Naive thymus-derived CD4-positive, alpha-beta T cell (primary cell): Measurements from ENCODE around the gene TMEM263. TPM values are rescaled to one million over a fixed set of nuclear protein-coding genes. Genes with fewer than 3 reads are reported as not detected.
A peak's percentile ranks its signal among the peaks of the same experiment; 100 is the strongest.

Experiments used
- ATAC-seq: fragments of 150-1000 bp; cut with Tn5 transposase; 2 replicates; pipeline ENCODE4 v1.10.0; 2021; ENCODE audit warnings: mild to moderate bottlenecking, moderate library complexity
- CTCF ChIA-PET: fragments of 350-600 bp; sonication (Branson Sonifier 250); formaldehyde crosslinking; loops from one replicate; lab custom pipeline; 2021; ENCODE audit warnings: antibody characterized with exemption; lab: Charles Lee
- POLR2A ChIA-PET: fragments of 350-600 bp; sonication (Branson Sonifier 250); formaldehyde crosslinking; loops from one replicate; lab custom pipeline; 2021; ENCODE audit warnings: antibody characterized with exemption, inconsistent platforms; lab: Charles Lee
- DNase-seq, 9 donors: peaks; one replicate each; pipeline versions ENCODE4 v3.0.0 to v3.0.0-alpha.2; 2020 to 2022; ENCODE audit warnings: mixed read lengths in 1 of 9
- H3K27ac ChIP-seq: one replicate; pipeline ENCODE4 v1.7.0; 2013; ENCODE audit warnings: mild to moderate bottlenecking, low read depth, low read length, moderate library complexity
- H3K27me3 ChIP-seq, 2 donors: one replicate each; pipeline ENCODE4 v1.7.0; 2013; ENCODE audit warnings: low read length in 2 of 2, mild to moderate bottlenecking in 2 of 2, moderate library complexity in 2 of 2; ENCODE audit not compliant: control insufficient read depth in 2 of 2, insufficient read depth in 2 of 2
- H3K36me3 ChIP-seq, 3 experiments: 1 replicate in 2 of 3; 2 replicates in 1 of 3; pipeline ENCODE4 v1.7.0; 2013; ENCODE audit warnings: low read length in 3 of 3, mild to moderate bottlenecking in 3 of 3, moderate library complexity in 1 of 3; ENCODE audit not compliant: insufficient read depth in 3 of 3, control insufficient read depth in 2 of 3
- H3K4me1 ChIP-seq, 2 donors: one replicate each; pipeline ENCODE4 v1.7.0; 2013; ENCODE audit warnings: low read length in 2 of 2, mild to moderate bottlenecking in 2 of 2, moderate library complexity in 1 of 2; ENCODE audit not compliant: control insufficient read depth in 2 of 2, insufficient read depth in 2 of 2
- H3K4me3 ChIP-seq: 2 replicates; pipeline ENCODE4 v1.7.0; 2013; ENCODE audit warnings: mild to moderate bottlenecking, low read length
- H3K9me3 ChIP-seq, 3 experiments: 1 replicate in 2 of 3; 2 replicates in 1 of 3; pipeline ENCODE4 v1.7.0; 2013; ENCODE audit warnings: low read length in 3 of 3; ENCODE audit not compliant: control insufficient read depth in 2 of 3
- H3K27ac Mint-ChIP-seq, 9 donors: one replicate each; pipeline ENCODE4 v1.8.0; 2020 to 2022; ENCODE audit warnings: mixed read lengths in 9 of 9, mild to moderate bottlenecking in 8 of 9, moderate library complexity in 5 of 9, inconsistent platforms in 2 of 9
- H3K27me3 Mint-ChIP-seq, 5 donors: one replicate each; pipeline ENCODE4 v1.8.0; 2021 to 2022; ENCODE audit warnings: mixed read lengths in 5 of 5, mild to moderate bottlenecking in 1 of 5
- H3K36me3 Mint-ChIP-seq, 5 donors: one replicate each; pipeline ENCODE4 v1.8.0; 2020 to 2022; ENCODE audit warnings: mixed read lengths in 5 of 5, mild to moderate bottlenecking in 3 of 5, inconsistent platforms in 1 of 5
- H3K4me1 Mint-ChIP-seq, 7 donors: one replicate each; pipeline ENCODE4 v1.8.0; 2020 to 2022; ENCODE audit warnings: mixed read lengths in 7 of 7, mild to moderate bottlenecking in 3 of 7, inconsistent platforms in 1 of 7
- H3K4me3 Mint-ChIP-seq, 10 donors: one replicate each; pipeline ENCODE4 v1.8.0; 2020 to 2022; ENCODE audit warnings: mild to moderate bottlenecking in 10 of 10, mixed read lengths in 10 of 10, moderate library complexity in 6 of 10, inconsistent platforms in 2 of 10
- H3K9me3 Mint-ChIP-seq, 11 donors: one replicate each; pipeline ENCODE4 v1.8.0; 2020 to 2022; ENCODE audit warnings: mixed read lengths in 11 of 11, mild to moderate bottlenecking in 4 of 11, inconsistent platforms in 1 of 11, moderate library complexity in 1 of 11
- intact Hi-C, 2 donors: fragments of 100-400 bp; cut with micrococcal nuclease; formaldehyde crosslinking; loops; one replicate each; pipeline ENCODE4 v1.15.1; 2023
- polyA plus RNA-seq, 2 donors: library from polyadenylated mRNA; unstranded; fragments of 300-500 nt; fragmentation: Illumina TruSeq; gene quantifications; one replicate each; pipeline ENCODE4 v1.2.3, GENCODE V29; 2021
- total RNA-seq, 6 experiments: library from RNA in 5 of 6; stranded (reverse) in 5 of 6; gene quantifications; 1 replicate in 5 of 6; 2 replicates in 1 of 6; pipeline ENCODE4 v1.2.3 and lab custom pipeline; 2021 to 2026

The TMEM263 gene
- total and polyA plus RNA-seq, 7 experiments from 2014 or later: 20.0 to 47.8 (median 40.0) TPM

- Histone ChIP-seq H3K9me3 (no peaks in the 10 kb centered on the region), H3K27ac (no peak overlapping the region), H3K27me3 (no peaks in the 10 kb centered on the region), H3K36me3 (no peaks in the 10 kb centered on the region), H3K4me3 (no peak overlapping the region), H3K4me1 (peaks cover 3 to 6% of the 10 kb centered on the region in 2 donors)
- Mint-ChIP-seq H3K36me3 (peaks cover 0 to 3% (median 0%) of the 10 kb centered on the region in 5 donors), H3K4me3 (no peak overlapping the region), H3K9me3 (peaks cover 0 to 2% (median 0%) of the 10 kb centered on the region in 11 donors), H3K27ac (no peak overlapping the region), H3K4me1 (peaks cover 13 to 38% (median 20%) of the 10 kb centered on the region in 7 donors), H3K27me3 (peaks cover 4 to 32% (median 13%) of the 10 kb centered on the region in 5 donors)
- POLR2A ChIA-PET: no interaction called here
- DNase-seq (no peak), ATAC-seq (no peak)
- intact Hi-C loops: no loop called here
- CTCF ChIA-PET: no interaction called here
Measured at GRCh38 chr12:106911581-106911980, 44.1 kb upstream of the TMEM263 start.

GRCh38 chr12:106913456-106913855 lies 42.3 kb upstream of the TMEM263 start:
- no peak overlapping the region for H3K27ac ChIP-seq
- H3K4me3 ChIP-seq: no peak overlapping the region
- ChIA-PET CTCF (no interaction called here), POLR2A (no interaction called here)
- H3K27ac Mint-ChIP-seq: peak overlapping the region in 1 of 9 donors; percentile 33
- H3K4me3 Mint-ChIP-seq: no peak overlapping the region
- H3K27me3 ChIP-seq: no peaks in the 10 kb centered on the region
- H3K36me3 Mint-ChIP-seq: no peaks in the 10 kb centered on the region
- H3K27me3 Mint-ChIP-seq: peaks cover 0 to 26% (median 5%) of the 10 kb centered on the region in 5 donors
- peaks cover 3 to 6% of the 10 kb centered on the region in 2 donors for H3K4me1 ChIP-seq
- peaks cover 11 to 31% (median 20%) of the 10 kb centered on the region in 7 donors for H3K4me1 Mint-ChIP-seq
- ATAC-seq: no peak
- H3K9me3 Mint-ChIP-seq: peaks cover 0 to 2% (median 0%) of the 10 kb centered on the region in 11 donors
- no peaks in the 10 kb centered on the region for H3K9me3 ChIP-seq
- H3K36me3 ChIP-seq: no peaks in the 10 kb centered on the region
- intact Hi-C loops: no loop called here
- DNase-seq: no peak

- H3K9me3 Mint-ChIP-seq: peaks cover 0 to 2% (median 0%) of the 10 kb centered on the region in 11 donors
- H3K4me3 ChIP-seq: no peak overlapping the region
- intact Hi-C loops: loop anchor here in 1 of 2 donors (5.0 kb wide), 1 partner anchor 73 kb away; no protein-coding TSS in a partner anchor
- no peak for ATAC-seq
- no peak overlapping the region for H3K27ac ChIP-seq
- H3K4me1 Mint-ChIP-seq: peaks cover 11 to 36% (median 21%) of the 10 kb centered on the region in 7 donors
- peaks cover 3 to 6% of the 10 kb centered on the region in 2 donors for H3K4me1 ChIP-seq
- peak in 4 of 9 donors; percentile 8 to 26 (median 15) for DNase-seq
- peak overlapping the region in 6 of 9 donors; percentile 2 to 90 (median 44) for H3K27ac Mint-ChIP-seq
- no peaks in the 10 kb centered on the region for H3K36me3 Mint-ChIP-seq
- no peaks in the 10 kb centered on the region for H3K27me3 ChIP-seq
- H3K4me3 Mint-ChIP-seq: peak overlapping the region in 2 of 10 donors; percentile 5 to 62
- peaks cover 2 to 24% (median 5%) of the 10 kb centered on the region in 5 donors for H3K27me3 Mint-ChIP-seq
- no peaks in the 10 kb centered on the region for H3K9me3 ChIP-seq
- ChIA-PET CTCF (interaction anchor here (1.4 kb wide), 1 partner anchor 41 kb away, joined by 3 read pairs; no protein-coding TSS in a partner anchor), POLR2A (no interaction called here)
- H3K36me3 ChIP-seq: no peaks in the 10 kb centered on the region
Measured at GRCh38 chr12:106914796-106915634, 40.7 kb upstream of the TMEM263 start.

- Mint-ChIP-seq H3K9me3 (peaks cover 0 to 2% (median 0%) of the 10 kb centered on the region in 11 donors), H3K36me3 (no peaks in the 10 kb centered on the region), H3K27me3 (peaks cover 2 to 24% (median 5%) of the 10 kb centered on the region in 5 donors), H3K4me3 (peak overlapping the region in 2 of 10 donors; percentile 5 to 28), H3K27ac (peak overlapping the region in 4 of 9 donors; percentile 32 to 90 (median 44)), H3K4me1 (peaks cover 10 to 30% (median 16%) of the 10 kb centered on the region in 7 donors)
- H3K4me3 ChIP-seq: no peak overlapping the region
- no peaks in the 10 kb centered on the region for H3K9me3 ChIP-seq
- CTCF ChIA-PET: interaction anchor here (1.4 kb wide), 1 partner anchor 41 kb away, joined by 3 read pairs; no protein-coding TSS in a partner anchor
- peaks cover 3 to 6% of the 10 kb centered on the region in 2 donors for H3K4me1 ChIP-seq
- H3K27me3 ChIP-seq: no peaks in the 10 kb centered on the region
- DNase-seq (peak in 1 of 9 donors; percentile 23), ATAC-seq (no peak)
- POLR2A ChIA-PET: no interaction called here
- intact Hi-C loops: loop anchor here in 1 of 2 donors (5.0 kb wide), 1 partner anchor 73 kb away; no protein-coding TSS in a partner anchor
- H3K36me3 ChIP-seq: no peaks in the 10 kb centered on the region
- no peak overlapping the region for H3K27ac ChIP-seq
Measured at GRCh38 chr12:106915635-106916026, 40.1 kb upstream of the TMEM263 start.

GRCh38 chr12:106917503-106917902 lies 38.2 kb upstream of the TMEM263 start:
- Histone ChIP-seq H3K36me3 (no peaks in the 10 kb centered on the region), H3K4me3 (no peak overlapping the region), H3K27me3 (no peaks in the 10 kb centered on the region), H3K27ac (no peak overlapping the region), H3K4me1 (peaks cover 3 to 6% of the 10 kb centered on the region in 2 donors), H3K9me3 (no peaks in the 10 kb centered on the region)
- Mint-ChIP-seq H3K27ac (no peak overlapping the region), H3K9me3 (peaks cover 0 to 1% (median 0%) of the 10 kb centered on the region in 11 donors), H3K27me3 (peaks cover 5 to 33% (median 8%) of the 10 kb centered on the region in 5 donors), H3K4me1 (peaks cover 10 to 19% (median 14%) of the 10 kb centered on the region in 7 donors), H3K36me3 (no peaks in the 10 kb centered on the region), H3K4me3 (no peak overlapping the region)
- CTCF ChIA-PET: no interaction called here
- intact Hi-C loops: loop anchor here in 1 of 2 donors (5.0 kb wide), 1 partner anchor 75 kb away; no protein-coding TSS in a partner anchor
- no peak for ATAC-seq
- POLR2A ChIA-PET: no interaction called here
- DNase-seq: no peak

GRCh38 chr12:106918746-106919145 lies 37.0 kb upstream of the TMEM263 start:
- H3K9me3 ChIP-seq: no peaks in the 10 kb centered on the region
- Mint-ChIP-seq H3K27ac (no peak overlapping the region), H3K4me3 (no peak overlapping the region), H3K9me3 (peaks cover 0 to 5% (median 0%) of the 10 kb centered on the region in 11 donors), H3K4me1 (peaks cover 10 to 19% (median 14%) of the 10 kb centered on the region in 7 donors), H3K36me3 (no peaks in the 10 kb centered on the region), H3K27me3 (peaks cover 5 to 42% (median 12%) of the 10 kb centered on the region in 5 donors)
- POLR2A ChIA-PET: no interaction called here
- no peak overlapping the region for H3K27ac ChIP-seq
- intact Hi-C loops: loop anchor here in 1 of 2 donors (2.0 to 5.0 kb wide), 3 partner anchors 76 to 692 kb away; no protein-coding TSS in a partner anchor
- H3K4me3 ChIP-seq: no peak overlapping the region
- ATAC-seq (no peak), DNase-seq (no peak)
- peaks cover 3 to 6% of the 10 kb centered on the region in 2 donors for H3K4me1 ChIP-seq
- H3K27me3 ChIP-seq: no peaks in the 10 kb centered on the region
- H3K36me3 ChIP-seq: no peaks in the 10 kb centered on the region
- CTCF ChIA-PET: interaction anchor here (1.3 to 2.5 kb wide), 2 partner anchors 8 to 78 kb away, joined by 4 to 10 read pairs; no protein-coding TSS in a partner anchor
